ENCODE measurements around the gene HDAC4. TPM values are rescaled to one million over a fixed set of nuclear protein-coding genes. Genes with fewer than 3 reads are reported as not detected.
A peak's percentile ranks its signal among the peaks of the same experiment; 100 is the strongest.

The HDAC4 gene
- total RNA-seq, 1 experiment from 2014 or later = 6.4 TPM

GRCh38 chr2:239109041-239109927, 291.5 kb downstream of the HDAC4 start:
- DNase-seq (ENCODE audit: low spot score) = no peak

GRCh38 chr2:239108459-239108858, 292.4 kb downstream of the HDAC4 start:
- no peak for DNase-seq (ENCODE audit: low spot score)

GRCh38 chr2:239107936-239108335, 292.9 kb downstream of the HDAC4 start:
- DNase-seq (ENCODE audit: low spot score) = no peak

- no peak for DNase-seq (ENCODE audit: low spot score)
Measured at GRCh38 chr2:239106966-239107365, 293.9 kb downstream of the HDAC4 start.

GRCh38 chr2:239106314-239106908, 294.4 kb downstream of the HDAC4 start:
- peak; percentile 61 for DNase-seq (ENCODE audit: low spot score)

GRCh38 chr2:239105234-239105633, 295.6 kb downstream of the HDAC4 start:
- no peak for DNase-seq (ENCODE audit: low spot score)

- no peak for DNase-seq (ENCODE audit: low spot score)
Measured at GRCh38 chr2:239104800-239105199, 296.0 kb downstream of the HDAC4 start.

GRCh38 chr2:239103125-239104098, 297.4 kb downstream of the HDAC4 start:
- no peak for DNase-seq (ENCODE audit: low spot score)

GRCh38 chr2:239102266-239102665, 298.6 kb downstream of the HDAC4 start:
- DNase-seq (ENCODE audit: low spot score) = no peak

- no peak for DNase-seq (ENCODE audit: low spot score)
Measured at GRCh38 chr2:239101807-239102206, 299.0 kb downstream of the HDAC4 start.

- DNase-seq (ENCODE audit: low spot score) = no peak
Measured at GRCh38 chr2:239101071-239101470, 299.7 kb downstream of the HDAC4 start.

- no peak for DNase-seq (ENCODE audit: low spot score)
Measured at GRCh38 chr2:239099474-239099873, 301.3 kb downstream of the HDAC4 start.

- DNase-seq (ENCODE audit: low spot score) = no peak
Measured at GRCh38 chr2:239098288-239098970, 302.4 kb downstream of the HDAC4 start.

- no peak for DNase-seq (ENCODE audit: low spot score)
Measured at GRCh38 chr2:239097428-239097696, 303.5 kb downstream of the HDAC4 start.

GRCh38 chr2:239096676-239097427, 304.0 kb downstream of the HDAC4 start:
- no peak for DNase-seq (ENCODE audit: low spot score)

GRCh38 chr2:239095460-239096081, 305.2 kb downstream of the HDAC4 start:
- no peak for DNase-seq (ENCODE audit: low spot score)

GRCh38 chr2:239094867-239095266, 306.0 kb downstream of the HDAC4 start:
- no peak for DNase-seq (ENCODE audit: low spot score)

- no peak for DNase-seq (ENCODE audit: low spot score)
Measured at GRCh38 chr2:239093952-239094351, 306.9 kb downstream of the HDAC4 start.

- no peak for DNase-seq (ENCODE audit: low spot score)
Measured at GRCh38 chr2:239093542-239093941, 307.3 kb downstream of the HDAC4 start.

GRCh38 chr2:239092571-239093294, 308.1 kb downstream of the HDAC4 start:
- DNase-seq (ENCODE audit: low spot score) = no peak

All from H4 (cell line).